Measurements from ENCODE around the gene RRAD.

RRAD gene

DNA sequence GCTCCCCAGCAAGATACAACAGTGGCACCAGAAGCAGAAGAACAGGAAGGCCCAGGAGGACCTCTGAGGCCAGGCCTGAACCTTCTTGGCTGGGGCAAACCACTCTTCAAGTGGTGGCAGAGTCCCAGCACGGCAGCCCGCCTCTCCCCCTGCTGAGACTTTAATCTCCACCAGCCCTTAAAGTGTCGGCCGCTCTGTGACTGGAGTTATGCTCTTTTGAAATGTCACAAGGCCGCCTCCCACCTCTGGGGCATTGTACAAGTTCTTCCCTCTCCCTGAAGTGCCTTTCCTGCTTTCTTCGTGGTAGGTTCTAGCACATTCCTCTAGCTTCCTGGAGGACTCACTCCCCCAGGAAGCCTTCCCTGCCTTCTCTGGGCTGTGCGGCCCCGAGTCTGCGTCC, 47.6 kb upstream of the RRAD start:
- no peak overlapping the region for H3K23ac ChIP-seq (ENCODE audit: low read length)
- H2BK5ac ChIP-seq (ENCODE audit: low read depth, low read length, poor library complexity) = no peak overlapping the region
- no peak overlapping the region for H3K9ac ChIP-seq (ENCODE audit: low read length)
- no peak for DNase-seq
- H2AFZ ChIP-seq (ENCODE audit: insufficient read depth, low read length, poor library complexity) = no peak overlapping the region
- no peak overlapping the region for H3K4me2 ChIP-seq (ENCODE audit: low read length)
- WGBS (ENCODE audit: extremely low coverage, insufficient coverage, insufficient read length) = no CpG with 5 or more reads among the region's 9 CpGs
- H3K18ac ChIP-seq (ENCODE audit: low read length) = no peak overlapping the region
- no peaks in the 10 kb centered on the region for H3K79me1 ChIP-seq (ENCODE audit: low read length)
- no peak overlapping the region for H4K12ac ChIP-seq (ENCODE audit: low read depth, low read length)
- no peak overlapping the region for H3K4me3 ChIP-seq (ENCODE audit: low read depth, low read length)
- H3K4me1 ChIP-seq (ENCODE audit: control insufficient read depth in 1 of 2, insufficient read depth in 2 of 2, low read length in 2 of 2) = no peaks in the 10 kb centered on the region
- H3K79me2 ChIP-seq (ENCODE audit: control insufficient read depth, insufficient read depth, low read length, poor library complexity) = no peaks in the 10 kb centered on the region
- no peak overlapping the region for H3K4ac ChIP-seq (ENCODE audit: low read depth, low read length)
- no peak overlapping the region for H3K14ac ChIP-seq (ENCODE audit: low read length)
- H4K8ac ChIP-seq (ENCODE audit: low read depth, low read length) = no peak overlapping the region
- H4K91ac ChIP-seq (ENCODE audit: low read depth, low read length) = no peak overlapping the region
- no peaks in the 10 kb centered on the region for H3K9me3 ChIP-seq (ENCODE audit: insufficient read depth, low read depth, low read length)
- no peak overlapping the region for H2BK12ac ChIP-seq (ENCODE audit: low read length)
- no peak overlapping the region for H2BK120ac ChIP-seq (ENCODE audit: insufficient read depth, low read length, poor library complexity)
- H2AK5ac ChIP-seq (ENCODE audit: low read length) = no peak overlapping the region
- H3K36me3 ChIP-seq (ENCODE audit: control insufficient read depth in 1 of 2, insufficient read depth in 2 of 2, low read length in 2 of 2) = no peaks in the 10 kb centered on the region
- H3K27ac ChIP-seq (ENCODE audit: low read depth, low read length) = no peak overlapping the region
- no peaks in the 10 kb centered on the region for H3K27me3 ChIP-seq (ENCODE audit: insufficient read depth, low read length)

DNA sequence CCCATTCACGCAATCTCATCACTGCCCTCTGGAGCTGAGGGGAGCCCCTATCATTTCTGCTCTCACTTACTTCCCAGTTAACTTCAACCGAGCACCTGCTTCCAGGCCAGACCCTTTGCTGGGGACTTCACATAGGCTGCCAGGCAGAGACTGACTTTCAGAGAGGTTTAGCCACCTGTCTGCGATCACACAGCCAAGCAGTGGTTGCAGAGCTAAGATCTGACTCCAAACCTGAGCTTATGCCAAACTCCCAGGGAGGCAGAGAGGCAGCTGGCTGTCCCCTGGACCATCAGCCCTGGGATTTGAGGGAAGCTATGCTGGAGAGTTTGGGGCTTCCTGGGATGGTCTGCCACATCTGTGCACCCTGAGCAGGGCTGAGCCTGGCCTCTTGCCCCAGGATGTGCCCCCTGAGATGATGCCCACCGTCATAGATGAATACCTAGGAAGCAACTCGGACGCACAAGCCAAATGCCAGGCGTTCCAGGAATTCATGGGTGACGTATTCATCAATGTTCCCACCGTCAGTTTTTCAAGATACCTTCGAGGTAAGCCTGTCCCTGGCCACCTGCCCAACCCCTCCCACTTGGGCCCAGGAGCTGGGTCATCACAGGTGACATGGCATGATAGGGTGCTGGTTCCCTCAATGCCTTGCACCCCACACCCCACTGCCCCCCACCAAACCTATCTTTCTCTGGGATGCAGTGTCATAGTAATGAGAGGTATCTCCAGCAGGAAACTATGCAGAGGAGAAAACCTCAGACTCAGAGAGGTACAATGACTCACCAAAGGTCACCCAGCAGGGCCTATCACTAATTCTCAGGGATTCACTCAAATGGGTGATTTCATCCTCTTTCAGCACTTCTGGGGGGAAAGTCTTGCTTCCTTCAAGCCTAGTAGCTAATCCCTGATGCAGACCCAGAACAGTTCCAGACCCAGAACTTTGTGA, 45.7 kb upstream of the RRAD start:
- Histone ChIP-seq H2AFZ (ENCODE audit: insufficient read depth, low read length, poor library complexity) (no peak overlapping the region), H2BK5ac (ENCODE audit: low read depth, low read length, poor library complexity) (no peak overlapping the region), H3K14ac (ENCODE audit: low read length) (no peak overlapping the region), H3K4me1 (ENCODE audit: control insufficient read depth in 1 of 2, insufficient read depth in 2 of 2, low read length in 2 of 2) (no peaks in the 10 kb centered on the region), H2BK12ac (ENCODE audit: low read length) (no peak overlapping the region), H3K27ac (ENCODE audit: low read depth, low read length) (no peak overlapping the region), H4K12ac (ENCODE audit: low read depth, low read length) (no peak overlapping the region), H2BK120ac (ENCODE audit: insufficient read depth, low read length, poor library complexity) (no peak overlapping the region), H3K4me2 (ENCODE audit: low read length) (no peak overlapping the region), H4K91ac (ENCODE audit: low read depth, low read length) (no peak overlapping the region), H3K4me3 (ENCODE audit: low read depth, low read length) (no peak overlapping the region), H4K8ac (ENCODE audit: low read depth, low read length) (no peak overlapping the region), H3K79me1 (ENCODE audit: low read length) (no peaks in the 10 kb centered on the region), H3K27me3 (ENCODE audit: insufficient read depth, low read length) (no peaks in the 10 kb centered on the region), H3K9me3 (ENCODE audit: insufficient read depth, low read depth, low read length) (no peaks in the 10 kb centered on the region), H3K18ac (ENCODE audit: low read length) (no peak overlapping the region), H3K23ac (ENCODE audit: low read length) (no peak overlapping the region), H3K4ac (ENCODE audit: low read depth, low read length) (no peak overlapping the region), H2AK5ac (ENCODE audit: low read length) (no peak overlapping the region), H3K9ac (ENCODE audit: low read length) (no peak overlapping the region), H3K36me3 (ENCODE audit: control insufficient read depth in 1 of 2, insufficient read depth in 2 of 2, low read length in 2 of 2) (no peaks in the 10 kb centered on the region), H3K79me2 (ENCODE audit: control insufficient read depth, insufficient read depth, low read length, poor library complexity) (no peaks in the 10 kb centered on the region)
- no peak for DNase-seq
- WGBS (ENCODE audit: extremely low coverage, insufficient coverage, insufficient read length) = no CpG with 5 or more reads among the region's 10 CpGs

DNA sequence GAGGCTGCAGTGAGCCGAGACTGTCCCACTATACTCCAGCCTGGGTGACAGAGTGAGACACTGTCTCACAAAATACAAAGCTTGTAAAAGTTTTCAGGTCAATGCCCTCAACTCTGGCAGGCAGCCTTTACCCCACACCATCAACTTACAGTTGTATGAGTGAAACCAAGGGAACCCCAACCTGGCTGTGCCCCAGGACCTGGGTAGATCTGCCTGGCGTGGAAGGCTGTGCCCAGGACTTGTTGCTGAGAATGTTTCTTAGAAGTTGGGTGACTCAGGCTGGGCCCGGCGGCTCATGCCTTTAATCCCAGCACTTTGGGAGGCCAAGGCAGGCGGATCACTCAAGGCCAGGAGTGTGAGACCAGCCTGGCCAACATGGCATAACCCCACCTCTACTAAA, 43.5 kb upstream of the RRAD start:
- Histone ChIP-seq H3K79me2 (ENCODE audit: control insufficient read depth, insufficient read depth, low read length, poor library complexity) (no peaks in the 10 kb centered on the region), H3K4me3 (ENCODE audit: low read depth, low read length) (no peak overlapping the region), H2AK5ac (ENCODE audit: low read length) (no peak overlapping the region), H3K79me1 (ENCODE audit: low read length) (no peaks in the 10 kb centered on the region), H3K27me3 (ENCODE audit: insufficient read depth, low read length) (no peaks in the 10 kb centered on the region), H2BK120ac (ENCODE audit: insufficient read depth, low read length, poor library complexity) (no peak overlapping the region), H3K9ac (ENCODE audit: low read length) (no peak overlapping the region), H4K8ac (ENCODE audit: low read depth, low read length) (no peak overlapping the region), H3K23ac (ENCODE audit: low read length) (no peak overlapping the region), H2AFZ (ENCODE audit: insufficient read depth, low read length, poor library complexity) (no peak overlapping the region), H3K18ac (ENCODE audit: low read length) (no peak overlapping the region), H3K9me3 (ENCODE audit: insufficient read depth, low read depth, low read length) (no peaks in the 10 kb centered on the region), H3K4me2 (ENCODE audit: low read length) (no peak overlapping the region), H4K12ac (ENCODE audit: low read depth, low read length) (no peak overlapping the region), H3K4ac (ENCODE audit: low read depth, low read length) (no peak overlapping the region), H3K4me1 (ENCODE audit: control insufficient read depth in 1 of 2, insufficient read depth in 2 of 2, low read length in 2 of 2) (no peaks in the 10 kb centered on the region), H3K27ac (ENCODE audit: low read depth, low read length) (no peak overlapping the region), H4K91ac (ENCODE audit: low read depth, low read length) (no peak overlapping the region), H3K14ac (ENCODE audit: low read length) (no peak overlapping the region), H2BK12ac (ENCODE audit: low read length) (no peak overlapping the region), H3K36me3 (ENCODE audit: control insufficient read depth in 1 of 2, insufficient read depth in 2 of 2, low read length in 2 of 2) (no peaks in the 10 kb centered on the region), H2BK5ac (ENCODE audit: low read depth, low read length, poor library complexity) (no peak overlapping the region)
- WGBS (ENCODE audit: extremely low coverage, insufficient coverage, insufficient read length) = no CpG with 5 or more reads among the region's 5 CpGs
- DNase-seq = no peak

DNA sequence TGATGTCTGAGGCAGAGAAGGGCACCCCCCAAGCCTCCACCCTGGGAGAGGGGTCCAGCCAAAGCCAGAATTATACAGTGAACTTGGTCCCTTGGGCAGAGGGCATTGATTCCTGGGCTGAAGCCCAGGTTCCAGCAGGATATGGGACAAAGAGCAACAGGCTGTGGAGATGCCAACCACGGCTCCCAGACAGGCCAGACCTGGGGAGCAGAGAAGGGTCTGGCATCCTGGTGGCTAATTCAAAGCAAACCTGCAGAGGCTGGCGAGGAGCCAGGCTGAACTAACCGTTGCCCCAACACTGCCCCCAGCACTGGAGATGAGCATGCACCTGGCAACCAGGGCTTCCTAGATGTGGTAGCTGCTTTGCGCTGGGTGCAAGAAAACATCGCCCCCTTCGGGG, 38.7 kb upstream of the RRAD start:
- Histone ChIP-seq H2AFZ (ENCODE audit: insufficient read depth, low read length, poor library complexity) (no peak overlapping the region), H3K36me3 (ENCODE audit: control insufficient read depth in 1 of 2, insufficient read depth in 2 of 2, low read length in 2 of 2) (no peaks in the 10 kb centered on the region), H3K4me2 (ENCODE audit: low read length) (no peak overlapping the region), H3K27ac (ENCODE audit: low read depth, low read length) (no peak overlapping the region), H3K79me1 (ENCODE audit: low read length) (no peaks in the 10 kb centered on the region), H3K23ac (ENCODE audit: low read length) (no peak overlapping the region), H3K9me3 (ENCODE audit: insufficient read depth, low read depth, low read length) (no peaks in the 10 kb centered on the region), H3K18ac (ENCODE audit: low read length) (no peak overlapping the region), H2BK120ac (ENCODE audit: insufficient read depth, low read length, poor library complexity) (no peak overlapping the region), H3K4me3 (ENCODE audit: low read depth, low read length) (no peak overlapping the region), H2BK12ac (ENCODE audit: low read length) (no peak overlapping the region), H3K79me2 (ENCODE audit: control insufficient read depth, insufficient read depth, low read length, poor library complexity) (no peaks in the 10 kb centered on the region), H4K12ac (ENCODE audit: low read depth, low read length) (no peak overlapping the region), H3K4ac (ENCODE audit: low read depth, low read length) (no peak overlapping the region), H3K4me1 (ENCODE audit: control insufficient read depth in 1 of 2, insufficient read depth in 2 of 2, low read length in 2 of 2) (no peaks in the 10 kb centered on the region), H3K9ac (ENCODE audit: low read length) (no peak overlapping the region), H4K91ac (ENCODE audit: low read depth, low read length) (no peak overlapping the region), H4K8ac (ENCODE audit: low read depth, low read length) (no peak overlapping the region), H2AK5ac (ENCODE audit: low read length) (no peak overlapping the region), H3K27me3 (ENCODE audit: insufficient read depth, low read length) (no peaks in the 10 kb centered on the region), H3K14ac (ENCODE audit: low read length) (no peak overlapping the region), H2BK5ac (ENCODE audit: low read depth, low read length, poor library complexity) (no peak overlapping the region)
- DNase-seq = no peak
- no CpG with 5 or more reads among the region's 6 CpGs for WGBS (ENCODE audit: extremely low coverage, insufficient coverage, insufficient read length)
